GM12878 (cell line): ENCODE measurements around the gene SLA2. TPM values are rescaled to one million over a fixed set of nuclear protein-coding genes. Genes with fewer than 3 reads are reported as not detected.

ENCODE experiments used
- ATAC-seq: fragments of 200-7000 bp; cut with Tn5 transposase; 3 replicates; pipeline ENCODE4 v1.9.1; 2020; ENCODE audit warnings: mild to moderate bottlenecking, moderate library complexity
- BruUV-seq: library from RNA; stranded (reverse); fragments of 400-500 nt; replicated peaks from 2 replicates; lab custom pipeline; 2021; lab: Mats Ljungman, UMichigan
- CTCF ChIA-PET: fragments of 300-600 bp; sonication (Branson Sonifier 250); formaldehyde crosslinking; extraction: SDS; loops from one replicate; lab custom pipeline; 2021; ENCODE audit warnings: inconsistent platforms; lab: Yijun Ruan, JAX
- POLR2A ChIA-PET: fragments of 350-600 bp; formaldehyde crosslinking; extraction: SDS; loops from one replicate; lab custom pipeline; 2021; ENCODE audit warnings: inconsistent platforms; lab: Charles Lee
- RAD21 ChIA-PET: fragments of 300-600 bp; sonication (Branson Sonifier 250); formaldehyde crosslinking; loops from one replicate; lab custom pipeline; 2023; ENCODE audit warnings: antibody characterized with exemption; ENCODE audit not compliant: unreplicated experiment; lab: Charles Lee
- SMC1A ChIA-PET: fragments of 300-600 bp; sonication (Branson Sonifier 250); formaldehyde crosslinking; loops from one replicate; lab custom pipeline; 2023; ENCODE audit not compliant: unreplicated experiment, uncharacterized antibody; lab: Charles Lee
- DNase-seq: peaks from one replicate; pipeline ENCODE4 v3.0.0-alpha.2; 2011; ENCODE audit warnings: low read depth, low spot score
- FAIRE-seq: peaks from 3 replicates; lab custom pipeline; 2011; peaks lifted over from hg19 to GRCh38; lab: Jason Lieb, UNC
- H2AFZ ChIP-seq: 2 replicates; pipeline ENCODE4 v1.6.0; 2011; ENCODE audit warnings: low read depth, low read length, control low read depth; ENCODE audit not compliant: control insufficient read depth
- H3K27ac ChIP-seq: 2 replicates; pipeline ENCODE4 v1.5.1; 2011; ENCODE audit warnings: control low read depth; ENCODE audit not compliant: control insufficient read depth, insufficient read depth
- H3K27me3 ChIP-seq, 2 experiments: replicated peaks in 1 of 2; 2 replicates each; pipeline versions ENCODE4 v1.6.0 to v1.6.1; 2011; ENCODE audit warnings: low read length in 1 of 2; ENCODE audit not compliant: control insufficient read depth in 2 of 2, insufficient read depth in 2 of 2
- H3K36me3 ChIP-seq, 2 experiments: 2 replicates each; pipeline ENCODE4 v1.5.1; 2011; ENCODE audit warnings: low read length in 1 of 2; ENCODE audit not compliant: control insufficient read depth in 2 of 2, insufficient read depth in 2 of 2
- H3K4me1 ChIP-seq: 2 replicates; pipeline ENCODE4 v1.6.1; 2011; ENCODE audit warnings: mild to moderate bottlenecking, low read length, moderate library complexity, mixed read lengths; ENCODE audit not compliant: control insufficient read depth, insufficient read depth
- H3K4me2 ChIP-seq: 2 replicates; pipeline ENCODE4 v1.6.0; 2011; ENCODE audit warnings: control low read depth; ENCODE audit not compliant: control insufficient read depth, insufficient read depth
- H3K4me3 ChIP-seq: fragments of 200-600 bp; sonication (generic); 2 replicates; pipeline ENCODE4 v1.5.1; 2016
- H3K79me2 ChIP-seq: 2 replicates; pipeline ENCODE4 v1.6.0; 2011; ENCODE audit warnings: low read length; ENCODE audit not compliant: control insufficient read depth, insufficient read depth
- H3K9ac ChIP-seq: 2 replicates; pipeline ENCODE4 v1.8.0; 2011; ENCODE audit warnings: low read length, control low read depth, mixed read lengths; ENCODE audit not compliant: control insufficient read depth, insufficient read depth
- H3K9me3 ChIP-seq: replicated peaks from 3 replicates; pipeline ENCODE4 v1.5.1; 2011; ENCODE audit warnings: mild to moderate bottlenecking, low read length; ENCODE audit not compliant: control insufficient read depth, insufficient read depth
- H4K20me1 ChIP-seq: 2 replicates; pipeline ENCODE4 v1.6.0; 2011; ENCODE audit not compliant: control insufficient read depth, insufficient read depth
- BACH1 ChIP-seq: fragments of 450-650 bp; IDR thresholded peaks from 2 replicates; pipeline ENCODE4 v1.6.1; 2017; ENCODE audit warnings: mild to moderate bottlenecking, borderline replicate concordance
- ESRRA ChIP-seq: IDR thresholded peaks from 2 replicates; pipeline ENCODE4 v1.6.1; 2012; ENCODE audit warnings: mild to moderate bottlenecking, low read length, improper control_type of control experiment
- NFYA ChIP-seq: IDR thresholded peaks from 2 replicates; pipeline ENCODE4 v1.6.1; 2011; ENCODE audit warnings: low read depth, mild to moderate bottlenecking, low read length, improper control_type of control experiment, borderline replicate concordance
- SMAD1 ChIP-seq: fragments of 450-650 bp; IDR thresholded peaks from 2 replicates; pipeline ENCODE4 v1.6.1; 2018; ENCODE audit warnings: mild to moderate bottlenecking, low read depth; ENCODE audit not compliant: partially characterized antibody
- SMAD5 ChIP-seq: IDR thresholded peaks from 2 replicates; pipeline ENCODE4 v1.6.1; 2016; ENCODE audit warnings: antibody characterized with exemption, low read depth
- SMARCA5 ChIP-seq: fragments of 450-650 bp; IDR thresholded peaks from 2 replicates; pipeline ENCODE4 v1.6.1; 2017; ENCODE audit warnings: mild to moderate bottlenecking
- STAT1 ChIP-seq: fragments of 450-650 bp; conservative IDR thresholded peaks from 2 replicates; pipeline ENCODE4 v1.6.1; 2014; ENCODE audit warnings: antibody characterized with exemption, mild to moderate bottlenecking
- TBL1XR1 ChIP-seq: IDR thresholded peaks from 2 replicates; pipeline ENCODE4 v1.6.1; 2012; ENCODE audit warnings: low read depth, low read length, improper control_type of control experiment
- TCF3 ChIP-seq: IDR thresholded peaks from 2 replicates; pipeline ENCODE4 v1.6.1; 2012; ENCODE audit warnings: low read depth, mild to moderate bottlenecking, low read length, borderline replicate concordance; ENCODE audit not compliant: insufficient read depth
- WRNIP1 ChIP-seq: IDR thresholded peaks from 2 replicates; pipeline ENCODE4 v1.6.1; 2011; ENCODE audit warnings: low read depth, low read length, improper control_type of control experiment, borderline replicate concordance
- ZNF207 ChIP-seq: fragments of 450-650 bp; IDR thresholded peaks from 2 replicates; pipeline ENCODE4 v1.6.1; 2014; ENCODE audit warnings: antibody characterized with exemption, mild to moderate bottlenecking, borderline replicate concordance
- ZNF622 ChIP-seq: fragments of 450-650 bp; IDR thresholded peaks from 2 replicates; pipeline ENCODE4 v1.6.1; 2017; ENCODE audit warnings: mild to moderate bottlenecking, inconsistent platforms
- ZZZ3 ChIP-seq: IDR thresholded peaks from 2 replicates; pipeline ENCODE4 v1.6.1; 2011; ENCODE audit warnings: low read depth; ENCODE audit not compliant: control insufficient read depth, insufficient read length
- WGBS: methylation state at CpG from one replicate; pipeline ENCODE4 v1.1.6; 2016; ENCODE audit warnings: low lambda C conversion rate; ENCODE audit not compliant: insufficient replicate concordance, insufficient coverage; ENCODE audit errors: missing lambda C conversion rate; 5-methylcytosine and 5-hydroxymethylcytosine counted together
- in situ Hi-C: fragments of 300-500 bp; cut with MboI; formaldehyde crosslinking; loops from 9 replicates; pipeline ENCODE4 v1.14.3; 2018; ENCODE audit warnings: mixed read lengths
- intact Hi-C: fragments of 100-400 bp; cut with micrococcal nuclease; formaldehyde crosslinking; loops from one replicate; pipeline ENCODE4 v1.14.2; 2022; ENCODE audit not compliant: unreplicated experiment
- polyA plus RNA-seq, 11 experiments: library from polyadenylated mRNA; depleted of rRNA in 4 of 11; unstranded in 6 of 11; stranded (reverse) in 5 of 11; fragments of >200 nt; fragmentation: Nextera tagmentation in 4 of 11; fragmentation: Illumina TruSeq in 1 of 11; extraction: Ambion mirVana in 4 of 11; extraction: Trizol in 1 of 11; gene quantifications; 1 replicate in 1 of 11; 2 replicates in 10 of 11; pipeline versions ENCODE4 v1.2.1 to v1.2.3, GENCODE V29; 2011 to 2016; ENCODE audit warnings: inconsistent platforms in 2 of 11, missing spikeins in 2 of 11, low read depth in 1 of 11
- total RNA-seq, 4 experiments: library from RNA; depleted of rRNA in 3 of 4; stranded (reverse); fragments of >200 nt in 3 of 4; fragmentation: Illumina TruSeq in 1 of 4; extraction: Trizol in 1 of 4; gene quantifications; 2 replicates each; pipeline versions ENCODE4 v1.2.1 to v1.2.3, GENCODE V29; 2013 to 2021
- TF ChIP-seq, protein P1 (sequence below): fragments of 450-650 bp; IDR thresholded peaks from 2 replicates; pipeline ENCODE4 v1.6.1; 2014; ENCODE audit warnings: mild to moderate bottlenecking
- TF ChIP-seq, protein P2 (sequence below): IDR thresholded peaks from 2 replicates; pipeline ENCODE4 v1.6.1; 2011; ENCODE audit warnings: borderline replicate concordance, low read depth, mild to moderate bottlenecking, moderate library complexity, mixed read lengths, low read length; ENCODE audit not compliant: insufficient read depth; ENCODE audit errors: extremely low read length
- TF ChIP-seq, protein P3 (sequence below), 3 experiments: IDR thresholded peaks in 2 of 3; conservative IDR thresholded peaks in 1 of 3; 2 replicates each; pipeline ENCODE4 v1.5.1; 2011; ENCODE audit warnings: low read depth in 3 of 3, low read length in 3 of 3, mild to moderate bottlenecking in 3 of 3, control low read depth in 2 of 3, moderate library complexity in 2 of 3, inconsistent platforms in 1 of 3, mixed read lengths in 1 of 3; ENCODE audit not compliant: control insufficient read depth in 2 of 3, insufficient read depth in 1 of 3; ENCODE audit errors: extremely low read depth in 1 of 3

SLA2 gene
- total and polyA plus RNA-seq, 10 of the 15 experiments (the other 5 are each of a cell fraction or from before 2014, with no cell fraction given): 0.29 to 3.3 (median 1.4) TPM

DNA sequence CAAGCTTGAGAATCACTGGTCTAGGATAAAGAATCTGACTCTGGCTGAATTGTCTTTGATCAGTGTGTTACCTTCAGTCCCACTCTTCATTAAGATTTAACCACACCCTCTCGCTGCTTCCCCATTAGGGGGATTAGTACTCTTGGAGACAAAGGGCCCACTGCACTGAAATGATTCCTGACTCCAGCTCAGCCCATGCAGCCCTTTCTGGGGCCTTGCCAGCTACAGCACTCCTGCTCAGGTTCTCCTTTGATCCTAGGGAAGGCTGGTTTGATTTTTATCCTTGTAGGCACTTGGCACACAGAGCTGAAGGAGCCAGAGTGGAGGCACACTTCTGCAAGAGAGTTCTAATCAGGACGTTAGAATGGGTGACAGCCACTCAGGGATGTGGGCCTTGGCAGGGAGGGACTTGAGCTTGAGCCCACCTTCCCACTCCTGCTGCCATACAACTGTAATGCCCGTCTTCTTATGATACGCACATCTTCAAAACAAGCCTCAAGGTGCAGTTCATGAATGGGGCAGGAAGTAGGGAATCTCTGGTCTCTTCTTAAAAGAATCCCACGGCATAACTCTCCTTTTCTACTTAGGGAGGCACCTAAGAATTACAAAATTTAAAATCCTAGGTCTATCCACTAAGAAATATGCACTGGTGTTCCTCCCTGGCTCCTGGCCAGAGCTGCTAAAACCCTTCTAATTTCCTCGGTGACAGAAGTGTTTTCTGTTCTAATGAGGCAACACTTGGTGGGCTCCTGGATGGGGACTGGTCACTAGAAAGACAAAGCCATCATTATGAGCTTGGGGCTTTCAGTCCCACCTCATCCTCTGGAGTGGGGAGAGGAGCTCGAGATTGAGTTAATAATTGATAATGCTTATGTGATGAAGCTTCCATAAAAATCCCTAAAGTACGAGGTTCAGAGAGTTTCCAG, 1.5 kb upstream of the SLA2 start:
- ChIA-PET CTCF (interaction anchor here (1.4 kb wide), 2 partner anchors 161 to 272 kb away, joined by 3 to 4 read pairs; no protein-coding TSS in a partner anchor), SMC1A (interaction anchor here (1.0 to 1.3 kb wide), 2 partner anchors 8 to 237 kb away, joined by 4 read pairs; no protein-coding TSS in a partner anchor), POLR2A (interaction anchor here (0.6 kb wide), 1 partner anchor 88 kb away, joined by 8 read pairs; no protein-coding TSS in a partner anchor), RAD21 (interaction anchor here (0.7 kb wide), 1 partner anchor 30 kb away, joined by 5 read pairs; no protein-coding TSS in a partner anchor)
- 79% methylated on average over 8 of the region's 8 CpGs for WGBS
- intact Hi-C loops: no loop called here
- Histone ChIP-seq H4K20me1 (no peaks in the 10 kb centered on the region), H3K27ac (no peak overlapping the region), H3K4me2 (no peak overlapping the region), H3K36me3 (no peaks in the 10 kb centered on the region), H2AFZ (no peak overlapping the region), H3K4me3 (no peak overlapping the region), H3K4me1 (peaks cover 16% of the 10 kb centered on the region)
- ATAC-seq (no peak), DNase-seq (no peak)
- TF ChIP-seq BACH1 (no peak), NFYA (no peak), ZNF622 (no peak), WRNIP1 (no peak), ZNF207 (no peak), STAT1 (no peak), SMAD5 (no peak), SMAD1 (no peak), TBL1XR1 (no peak), TCF3 (no peak), ZZZ3 (no peak), ESRRA (no peak), SMARCA5 (no peak)
- TF ChIP-seq, protein P1, sequence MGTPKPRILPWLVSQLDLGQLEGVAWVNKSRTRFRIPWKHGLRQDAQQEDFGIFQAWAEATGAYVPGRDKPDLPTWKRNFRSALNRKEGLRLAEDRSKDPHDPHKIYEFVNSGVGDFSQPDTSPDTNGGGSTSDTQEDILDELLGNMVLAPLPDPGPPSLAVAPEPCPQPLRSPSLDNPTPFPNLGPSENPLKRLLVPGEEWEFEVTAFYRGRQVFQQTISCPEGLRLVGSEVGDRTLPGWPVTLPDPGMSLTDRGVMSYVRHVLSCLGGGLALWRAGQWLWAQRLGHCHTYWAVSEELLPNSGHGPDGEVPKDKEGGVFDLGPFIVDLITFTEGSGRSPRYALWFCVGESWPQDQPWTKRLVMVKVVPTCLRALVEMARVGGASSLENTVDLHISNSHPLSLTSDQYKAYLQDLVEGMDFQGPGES: no peak
- TF ChIP-seq, protein P2, sequence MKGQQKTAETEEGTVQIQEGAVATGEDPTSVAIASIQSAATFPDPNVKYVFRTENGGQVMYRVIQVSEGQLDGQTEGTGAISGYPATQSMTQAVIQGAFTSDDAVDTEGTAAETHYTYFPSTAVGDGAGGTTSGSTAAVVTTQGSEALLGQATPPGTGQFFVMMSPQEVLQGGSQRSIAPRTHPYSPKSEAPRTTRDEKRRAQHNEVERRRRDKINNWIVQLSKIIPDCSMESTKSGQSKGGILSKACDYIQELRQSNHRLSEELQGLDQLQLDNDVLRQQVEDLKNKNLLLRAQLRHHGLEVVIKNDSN: no peak
- TF ChIP-seq, protein P3, sequence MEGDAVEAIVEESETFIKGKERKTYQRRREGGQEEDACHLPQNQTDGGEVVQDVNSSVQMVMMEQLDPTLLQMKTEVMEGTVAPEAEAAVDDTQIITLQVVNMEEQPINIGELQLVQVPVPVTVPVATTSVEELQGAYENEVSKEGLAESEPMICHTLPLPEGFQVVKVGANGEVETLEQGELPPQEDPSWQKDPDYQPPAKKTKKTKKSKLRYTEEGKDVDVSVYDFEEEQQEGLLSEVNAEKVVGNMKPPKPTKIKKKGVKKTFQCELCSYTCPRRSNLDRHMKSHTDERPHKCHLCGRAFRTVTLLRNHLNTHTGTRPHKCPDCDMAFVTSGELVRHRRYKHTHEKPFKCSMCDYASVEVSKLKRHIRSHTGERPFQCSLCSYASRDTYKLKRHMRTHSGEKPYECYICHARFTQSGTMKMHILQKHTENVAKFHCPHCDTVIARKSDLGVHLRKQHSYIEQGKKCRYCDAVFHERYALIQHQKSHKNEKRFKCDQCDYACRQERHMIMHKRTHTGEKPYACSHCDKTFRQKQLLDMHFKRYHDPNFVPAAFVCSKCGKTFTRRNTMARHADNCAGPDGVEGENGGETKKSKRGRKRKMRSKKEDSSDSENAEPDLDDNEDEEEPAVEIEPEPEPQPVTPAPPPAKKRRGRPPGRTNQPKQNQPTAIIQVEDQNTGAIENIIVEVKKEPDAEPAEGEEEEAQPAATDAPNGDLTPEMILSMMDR (IDR thresholded peaks at IDR 0.05 in 2 of 3, conservative IDR thresholded peaks at IDR 0.05 in 1 of 3; ENCODE audit: control insufficient read depth in 2 of 3, extremely low read depth in 1 of 3, insufficient read depth in 1 of 3, low read depth in 3 of 3, low read length in 3 of 3): no peak
- TF ChIP-seq, all 136 proteins: peak for 0
- no peaks in the 10 kb centered on the region for H3K79me2 ChIP-seq
- no peaks in the 10 kb centered on the region for H3K27me3 ChIP-seq
- in situ Hi-C loops: no loop called here
- no peak overlapping the region for H3K9ac ChIP-seq
- FAIRE-seq: no peak
- no TSS peak for BruUV-seq
- no peaks in the 10 kb centered on the region for H3K9me3 ChIP-seq
